GM12865 (cell line): ENCODE results near the gene DOCK6.

ENCODE experiments used
- DNase-seq: peaks from one replicate; pipeline ENCODE4 v3.0.0; 2010; ENCODE audit warnings: low read depth
- H3K4me3 ChIP-seq: 2 replicates; pipeline ENCODE4 v1.5.1; 2011; ENCODE audit warnings: mild to moderate bottlenecking, low read depth, low read length, control low read depth
- CTCF ChIP-seq: IDR thresholded peaks from 2 replicates; pipeline ENCODE4 v1.5.1; 2011; ENCODE audit warnings: low read length, control low read depth, low read depth, inconsistent platforms; ENCODE audit not compliant: insufficient read depth; ENCODE audit errors: missing control alignments

DOCK6 gene

GRCh38 chr19:11295665-11296245, 33.4 kb upstream of the DOCK6 start, which contains the start of gene TSPAN16:
Gene TSPAN16, plus strand, starts transcription at chr19:11296160. Its CDS starts 138 bp downstream, at chr19:11296298.
- TF ChIP-seq CTCF, result no peak
- no peak within 1 kb of the TSS for H3K4me3 ChIP-seq
- DNase-seq, result no peak

GRCh38 chr19:11295180-11295579, 32.9 kb upstream of the DOCK6 start:
- H3K4me3 ChIP-seq, result no peak overlapping the region
- TF ChIP-seq CTCF, result no peak
- DNase-seq, result no peak

- no peak overlapping the region for H3K4me3 ChIP-seq
- TF ChIP-seq CTCF, result peak; percentile 99
- peak; percentile 88 for DNase-seq
These were observed 31.4 kb upstream of the DOCK6 start for GRCh38 chr19:11293433-11294389.

GRCh38 chr19:11291991-11292390, 29.7 kb upstream of the DOCK6 start:
- peak; percentile 40 for DNase-seq
- no peak for TF ChIP-seq CTCF
- H3K4me3 ChIP-seq, result no peak overlapping the region

GRCh38 chr19:11291415-11291814, 29.1 kb upstream of the DOCK6 start:
- DNase-seq, result no peak
- no peak overlapping the region for H3K4me3 ChIP-seq
- TF ChIP-seq CTCF, result no peak

GRCh38 chr19:11290256-11290655, 27.9 kb upstream of the DOCK6 start:
- no peak for DNase-seq

More at GRCh38 chr19:11290256-11290655, 27.9 kb upstream of the DOCK6 start:
- H3K4me3 ChIP-seq, result no peak overlapping the region
- no peak for TF ChIP-seq CTCF
